Measurements from ENCODE around the gene NFIL3. TPM values are rescaled to one million over a fixed set of nuclear protein-coding genes. Genes with fewer than 3 reads are reported as not detected.

Gene NFIL3
- total and polyA plus RNA-seq, 2 donors (not counting 1 experiment from before 2014, with no cell fraction given), result 2.7 to 14.3 TPM

DNA sequence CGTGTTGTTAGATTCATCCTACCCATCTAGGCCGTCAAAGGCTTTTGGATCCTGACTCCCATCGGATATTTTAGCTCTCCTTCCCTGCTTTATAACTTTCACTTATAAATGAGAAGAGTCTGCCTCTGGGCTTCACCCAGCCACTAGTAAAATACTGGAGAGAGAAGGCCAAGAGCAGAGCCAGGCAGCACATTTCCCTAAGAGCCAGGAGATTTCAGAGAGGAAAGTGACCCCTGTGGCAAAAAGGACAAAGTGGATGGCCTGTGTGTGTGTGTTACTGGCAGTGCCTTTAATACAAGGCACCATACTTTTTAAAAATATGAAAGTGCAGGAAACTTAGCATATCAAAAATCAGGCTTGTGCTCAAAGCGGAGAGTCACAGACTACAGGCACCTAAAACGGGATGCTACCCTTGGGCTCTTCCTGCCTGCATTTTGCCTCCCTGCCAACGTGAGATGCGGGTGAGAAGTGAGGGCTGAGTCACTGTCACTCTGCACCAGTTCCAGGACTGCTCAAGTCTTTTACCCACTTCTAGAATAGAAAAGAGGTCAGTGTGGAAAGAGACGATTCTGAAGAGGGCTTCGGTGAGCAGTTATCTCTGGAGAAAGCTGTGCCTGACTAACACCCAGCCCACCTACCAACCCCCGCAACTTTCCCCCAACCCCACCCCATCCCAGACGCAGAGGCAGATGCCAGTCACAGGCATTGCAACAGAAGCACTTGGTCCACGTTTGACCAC is 15.9 kb downstream of the NFIL3 start:
- H3K27ac Mint-ChIP-seq, result no peak overlapping the region
- no peak overlapping the region for H3K4me3 Mint-ChIP-seq
- CTCF ChIA-PET, result no interaction called here
- DNase-seq, result no peak
- Histone ChIP-seq H3K4me1 (ENCODE audit: control insufficient read depth in 2 of 2, insufficient read depth in 2 of 2, low read length in 2 of 2) (peaks cover 10 to 17% of the 10 kb centered on the region in 2 donors), H3K36me3 (replicated peaks in 1 of 2; ENCODE audit: control extremely low read depth in 1 of 2, control insufficient read depth in 1 of 2, extremely low read depth in 1 of 2, insufficient read depth in 2 of 2, low read length in 1 of 2) (peaks cover 0 to 9% of the 10 kb centered on the region in 2 experiments), H3K9me3 (ENCODE audit: control extremely low read depth in 1 of 3, control insufficient read depth in 2 of 3, insufficient read depth in 1 of 3, low read length in 2 of 3) (no peaks in the 10 kb centered on the region), H3K79me2 (ENCODE audit: control insufficient read depth, insufficient read depth, low read length) (no peaks in the 10 kb centered on the region), H3K27ac (ENCODE audit: low read length in 2 of 2) (no peak overlapping the region), H4K20me1 (ENCODE audit: control insufficient read depth, insufficient read depth, low read length, poor library complexity, severe bottlenecking) (no peaks in the 10 kb centered on the region), H3K27me3 (replicated peaks in 1 of 4; ENCODE audit: control extremely low read depth in 1 of 4, control insufficient read depth in 3 of 4, insufficient read depth in 4 of 4, low read length in 3 of 4) (no peaks in the 10 kb centered on the region), H2AFZ (ENCODE audit: insufficient read depth, low read depth, low read length, poor library complexity, severe bottlenecking) (no peak overlapping the region), H3K9ac (ENCODE audit: low read length) (no peak overlapping the region), H3K4me3 (ENCODE audit: control extremely low read depth in 1 of 5, extremely low read depth in 1 of 5, insufficient read depth in 1 of 5, low read depth in 2 of 5, low read length in 4 of 5) (no peak overlapping the region), H3K4me2 (replicated peaks; ENCODE audit: low read depth, low read length, poor library complexity, severe bottlenecking) (no peak overlapping the region)
- TF ChIP-seq, protein P1, sequence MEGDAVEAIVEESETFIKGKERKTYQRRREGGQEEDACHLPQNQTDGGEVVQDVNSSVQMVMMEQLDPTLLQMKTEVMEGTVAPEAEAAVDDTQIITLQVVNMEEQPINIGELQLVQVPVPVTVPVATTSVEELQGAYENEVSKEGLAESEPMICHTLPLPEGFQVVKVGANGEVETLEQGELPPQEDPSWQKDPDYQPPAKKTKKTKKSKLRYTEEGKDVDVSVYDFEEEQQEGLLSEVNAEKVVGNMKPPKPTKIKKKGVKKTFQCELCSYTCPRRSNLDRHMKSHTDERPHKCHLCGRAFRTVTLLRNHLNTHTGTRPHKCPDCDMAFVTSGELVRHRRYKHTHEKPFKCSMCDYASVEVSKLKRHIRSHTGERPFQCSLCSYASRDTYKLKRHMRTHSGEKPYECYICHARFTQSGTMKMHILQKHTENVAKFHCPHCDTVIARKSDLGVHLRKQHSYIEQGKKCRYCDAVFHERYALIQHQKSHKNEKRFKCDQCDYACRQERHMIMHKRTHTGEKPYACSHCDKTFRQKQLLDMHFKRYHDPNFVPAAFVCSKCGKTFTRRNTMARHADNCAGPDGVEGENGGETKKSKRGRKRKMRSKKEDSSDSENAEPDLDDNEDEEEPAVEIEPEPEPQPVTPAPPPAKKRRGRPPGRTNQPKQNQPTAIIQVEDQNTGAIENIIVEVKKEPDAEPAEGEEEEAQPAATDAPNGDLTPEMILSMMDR (IDR thresholded peaks at IDR 0.05), result no peak
- no peak for TF ChIP-seq EZH2 (IDR thresholded peaks at IDR 0.05; ENCODE audit: borderline replicate concordance, insufficient read depth, low read depth, low read length, poor library complexity, severe bottlenecking)
- no peak for ATAC-seq (ENCODE audit: low read depth)
- intact Hi-C loops (cut with micrococcal nuclease), result no loop called here
- H3K4me1 Mint-ChIP-seq, result peaks cover 20% of the 10 kb centered on the region
- 94% methylated on average over 3 of the region's 12 CpGs for WGBS (ENCODE audit: insufficient coverage)
- no peaks in the 10 kb centered on the region for H3K9me3 Mint-ChIP-seq (ENCODE audit: insufficient read depth)
- POLR2A ChIA-PET, result no interaction called here
- peaks cover 7% of the 10 kb centered on the region for H3K27me3 Mint-ChIP-seq

DNA sequence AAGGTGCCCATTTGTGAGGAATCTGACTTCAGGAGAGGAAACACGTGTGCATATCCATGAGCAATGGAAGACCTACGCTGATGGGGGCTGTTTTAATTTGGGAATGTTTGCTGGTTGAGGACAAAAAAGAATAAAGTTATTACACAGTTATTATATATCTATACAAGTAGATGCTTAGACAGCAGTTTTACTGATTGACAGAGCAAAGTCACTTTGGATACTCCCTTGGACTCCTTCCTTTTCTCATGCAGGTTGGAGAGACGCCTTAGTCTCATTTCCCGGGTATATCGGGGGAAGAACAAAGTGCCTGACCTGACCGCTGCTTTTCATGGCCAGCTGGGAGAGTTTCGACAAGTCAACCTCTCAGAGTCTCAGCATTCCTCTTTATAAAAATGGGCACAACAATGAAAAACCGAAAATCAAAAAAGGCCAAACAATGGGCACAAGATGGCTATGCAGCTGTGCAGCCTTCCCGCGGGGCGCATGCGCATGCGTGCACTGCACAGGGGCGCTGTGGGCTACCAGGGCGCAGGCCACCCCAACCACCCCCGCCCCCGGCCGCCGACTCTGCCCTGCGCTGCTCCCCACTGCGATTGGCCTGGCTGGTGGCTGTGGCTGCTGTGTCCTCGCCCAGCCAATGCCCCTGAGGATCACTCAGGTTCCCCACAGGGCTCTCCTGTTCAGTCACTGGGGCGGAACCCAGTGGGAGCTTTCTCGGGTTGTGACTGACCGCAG is 18.1 kb downstream of the NFIL3 start:
- H3K27ac Mint-ChIP-seq, result no peak overlapping the region
- no peak overlapping the region for H3K4me3 Mint-ChIP-seq
- peaks cover 6% of the 10 kb centered on the region for H3K4me1 Mint-ChIP-seq
- H3K9me3 ChIP-seq (ENCODE audit: control extremely low read depth in 1 of 3, control insufficient read depth in 2 of 3, insufficient read depth in 1 of 3, low read length in 2 of 3), result no peaks in the 10 kb centered on the region
- ChIA-PET CTCF (no interaction called here), POLR2A (no interaction called here)
- H3K4me1 ChIP-seq (ENCODE audit: control insufficient read depth in 2 of 2, insufficient read depth in 2 of 2, low read length in 2 of 2), result peaks cover under 1 to 8% of the 10 kb centered on the region in 2 donors
- ATAC-seq (ENCODE audit: low read depth) (no peak), DNase-seq (no peak)
- no peak overlapping the region for H3K4me2 ChIP-seq (replicated peaks; ENCODE audit: low read depth, low read length, poor library complexity, severe bottlenecking)
- peaks cover 0 to 9% of the 10 kb centered on the region in 2 experiments for H3K36me3 ChIP-seq (replicated peaks in 1 of 2; ENCODE audit: control extremely low read depth in 1 of 2, control insufficient read depth in 1 of 2, extremely low read depth in 1 of 2, insufficient read depth in 2 of 2, low read length in 1 of 2)
- no peaks in the 10 kb centered on the region for H3K9me3 Mint-ChIP-seq (ENCODE audit: insufficient read depth)
- peaks cover 12% of the 10 kb centered on the region for H3K27me3 Mint-ChIP-seq
- intact Hi-C loops (cut with micrococcal nuclease), result no loop called here
- no peaks in the 10 kb centered on the region for H3K79me2 ChIP-seq (ENCODE audit: control insufficient read depth, insufficient read depth, low read length)
- no peak overlapping the region for H2AFZ ChIP-seq (ENCODE audit: insufficient read depth, low read depth, low read length, poor library complexity, severe bottlenecking)
- 97% methylated on average over 21 of the region's 25 CpGs for WGBS (ENCODE audit: insufficient coverage)
- no peaks in the 10 kb centered on the region for H3K27me3 ChIP-seq (replicated peaks in 1 of 4; ENCODE audit: control extremely low read depth in 1 of 4, control insufficient read depth in 3 of 4, insufficient read depth in 4 of 4, low read length in 3 of 4)
- no peak overlapping the region for H3K27ac ChIP-seq (ENCODE audit: low read length in 2 of 2)
- H4K20me1 ChIP-seq (ENCODE audit: control insufficient read depth, insufficient read depth, low read length, poor library complexity, severe bottlenecking), result no peaks in the 10 kb centered on the region
- no peak for TF ChIP-seq EZH2 (IDR thresholded peaks at IDR 0.05; ENCODE audit: borderline replicate concordance, insufficient read depth, low read depth, low read length, poor library complexity, severe bottlenecking)
- TF ChIP-seq, protein P1 (IDR thresholded peaks at IDR 0.05), result no peak
- H3K4me3 ChIP-seq (ENCODE audit: control extremely low read depth in 1 of 5, extremely low read depth in 1 of 5, insufficient read depth in 1 of 5, low read depth in 2 of 5, low read length in 4 of 5), result no peak overlapping the region
- no peak overlapping the region for H3K9ac ChIP-seq (ENCODE audit: low read length)
